Mesendoderm (in vitro differentiated cells): ENCODE measurements around the gene PPIF.
A peak's percentile ranks its signal among the peaks of the same experiment; 100 is the strongest.

Experiments used
- DNase-seq: peaks from one replicate; pipeline ENCODE4 v3.0.0; 2013
- H2AK5ac ChIP-seq: 2 replicates; pipeline ENCODE4 v1.6.1; 2013; ENCODE audit warnings: low read length, inconsistent platforms
- H2BK120ac ChIP-seq: 2 replicates; pipeline ENCODE4 v1.6.1; 2013; ENCODE audit warnings: low read depth, mild to moderate bottlenecking, low read length, moderate library complexity, mixed read lengths
- H2BK15ac ChIP-seq: replicated peaks from 2 replicates; pipeline ENCODE4 v1.6.1; 2013; ENCODE audit warnings: low read depth, mild to moderate bottlenecking, moderate library complexity
- H2BK5ac ChIP-seq: 2 replicates; pipeline ENCODE4 v1.6.1; 2013; ENCODE audit warnings: low read length, inconsistent platforms
- H3K18ac ChIP-seq: 2 replicates; pipeline ENCODE4 v1.6.1; 2013; ENCODE audit warnings: mild to moderate bottlenecking, low read length, mixed read lengths
- H3K23ac ChIP-seq: one replicate; pipeline ENCODE4 v1.6.1; 2013; ENCODE audit warnings: low read length
- H3K27ac ChIP-seq: 2 replicates; pipeline ENCODE4 v1.5.1; 2013; ENCODE audit warnings: low read depth, mild to moderate bottlenecking, inconsistent platforms, low read length, moderate library complexity
- H3K27me3 ChIP-seq: 2 replicates; pipeline ENCODE4 v1.6.1; 2013; ENCODE audit warnings: low read length, control low read depth, mild to moderate bottlenecking, inconsistent platforms; ENCODE audit not compliant: insufficient read depth, poor library complexity
- H3K36me3 ChIP-seq: 2 replicates; pipeline ENCODE4 v1.6.1; 2013; ENCODE audit warnings: low read length, inconsistent platforms; ENCODE audit not compliant: control insufficient read depth, insufficient read depth
- H3K4ac ChIP-seq: one replicate; pipeline ENCODE4 v1.6.1; 2013; ENCODE audit warnings: low read depth, mild to moderate bottlenecking, low read length, moderate library complexity
- H3K4me1 ChIP-seq: 2 replicates; pipeline ENCODE4 v1.6.1; 2013; ENCODE audit warnings: low read depth, low read length, inconsistent platforms; ENCODE audit not compliant: control insufficient read depth
- H3K4me2 ChIP-seq: 2 replicates; pipeline ENCODE4 v1.6.1; 2013; ENCODE audit warnings: low read length
- H3K4me3 ChIP-seq: 2 replicates; pipeline ENCODE4 v1.5.1; 2013; ENCODE audit warnings: mild to moderate bottlenecking, low read length
- H3K56ac ChIP-seq: one replicate; pipeline ENCODE4 v1.6.1; 2013; ENCODE audit warnings: low read length
- H3K79me1 ChIP-seq: 2 replicates; pipeline ENCODE4 v1.6.1; 2013; ENCODE audit warnings: low read length, inconsistent platforms
- H3K79me2 ChIP-seq: 2 replicates; pipeline ENCODE4 v1.6.1; 2013; ENCODE audit warnings: mild to moderate bottlenecking, low read length; ENCODE audit not compliant: control insufficient read depth, insufficient read depth
- H3K9ac ChIP-seq: 2 replicates; pipeline ENCODE4 v1.6.1; 2013; ENCODE audit warnings: low read length, inconsistent platforms
- H4K5ac ChIP-seq: one replicate; pipeline ENCODE4 v1.6.1; 2013; ENCODE audit warnings: low read length
- H4K8ac ChIP-seq: one replicate; pipeline ENCODE4 v1.6.1; 2013; ENCODE audit warnings: low read depth, mild to moderate bottlenecking, control low read depth, low read length, moderate library complexity
- WGBS: extraction: QIAGEN DNeasy Blood & Tissue Kit; methylation state at CpG from one replicate; pipeline ENCODE4 v1.1.7; 2013; ENCODE audit warnings: low lambda C conversion rate, missing lambda C conversion rate; ENCODE audit not compliant: insufficient coverage; ENCODE audit errors: extremely low coverage; 5-methylcytosine and 5-hydroxymethylcytosine counted together

Gene PPIF

GRCh38 chr10:79397575-79398303 lies 50.5 kb downstream of the PPIF start:
- DNase-seq, result no peak
- peaks cover 7% of the 10 kb centered on the region for H3K4me1 ChIP-seq

DNA sequence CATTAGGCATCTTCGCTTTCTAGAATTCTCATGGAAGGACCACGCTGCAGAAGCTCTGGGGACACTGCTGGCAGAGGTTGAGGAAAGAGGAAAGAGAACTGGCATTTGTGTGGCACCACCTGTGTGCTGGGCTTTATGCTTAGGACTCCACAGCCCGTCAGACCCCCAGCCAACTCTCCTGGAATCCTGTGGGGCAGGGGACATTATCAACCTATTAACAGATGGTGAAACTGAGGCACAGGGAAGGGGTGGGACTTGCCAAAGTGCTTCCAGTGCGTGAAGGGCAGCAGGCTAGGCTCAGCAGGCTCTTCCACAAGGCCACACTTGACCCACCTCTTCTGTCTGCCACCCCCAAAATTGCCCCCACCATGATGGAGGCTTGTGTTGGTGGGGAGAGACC lies 51.4 kb downstream of the PPIF start:
- Histone ChIP-seq H3K27ac (no peak overlapping the region), H3K36me3 (no peaks in the 10 kb centered on the region), H2AK5ac (no peak overlapping the region), H3K79me2 (no peaks in the 10 kb centered on the region), H4K5ac (no peak overlapping the region), H3K4me1 (peaks cover 13% of the 10 kb centered on the region), H3K9ac (no peak overlapping the region), H2BK5ac (no peak overlapping the region), H3K18ac (no peak overlapping the region), H3K4ac (no peak overlapping the region), H3K79me1 (no peaks in the 10 kb centered on the region), H3K4me2 (no peak overlapping the region), H2BK120ac (no peak overlapping the region), H3K27me3 (no peaks in the 10 kb centered on the region), H3K4me3 (no peak overlapping the region), H4K8ac (no peak overlapping the region), H3K23ac (no peak overlapping the region), H3K56ac (peak overlapping the region; percentile 49), H2BK15ac (no peak overlapping the region)
- DNase-seq, result no peak
- WGBS, result no CpG with 5 or more reads among the region's 4 CpGs

More at GRCh38 chr10:79397575-79398303, 50.5 kb downstream of the PPIF start:
- H3K27ac ChIP-seq, result no peak overlapping the region
- H2AK5ac ChIP-seq, result no peak overlapping the region
- no peak overlapping the region for H3K9ac ChIP-seq
- no peaks in the 10 kb centered on the region for H3K36me3 ChIP-seq
- WGBS, result no CpG with 5 or more reads among the region's 17 CpGs
- no peak overlapping the region for H3K18ac ChIP-seq
- no peak overlapping the region for H2BK120ac ChIP-seq
- no peaks in the 10 kb centered on the region for H3K79me2 ChIP-seq
- H4K8ac ChIP-seq, result no peak overlapping the region
- H3K56ac ChIP-seq, result no peak overlapping the region
- no peak overlapping the region for H2BK5ac ChIP-seq
- H2BK15ac ChIP-seq, result no peak overlapping the region
- no peak overlapping the region for H4K5ac ChIP-seq
- no peaks in the 10 kb centered on the region for H3K27me3 ChIP-seq
- H3K79me1 ChIP-seq, result no peaks in the 10 kb centered on the region
- H3K4me3 ChIP-seq, result no peak overlapping the region
- no peak overlapping the region for H3K4ac ChIP-seq
- H3K23ac ChIP-seq, result no peak overlapping the region
- H3K4me2 ChIP-seq, result no peak overlapping the region

DNA sequence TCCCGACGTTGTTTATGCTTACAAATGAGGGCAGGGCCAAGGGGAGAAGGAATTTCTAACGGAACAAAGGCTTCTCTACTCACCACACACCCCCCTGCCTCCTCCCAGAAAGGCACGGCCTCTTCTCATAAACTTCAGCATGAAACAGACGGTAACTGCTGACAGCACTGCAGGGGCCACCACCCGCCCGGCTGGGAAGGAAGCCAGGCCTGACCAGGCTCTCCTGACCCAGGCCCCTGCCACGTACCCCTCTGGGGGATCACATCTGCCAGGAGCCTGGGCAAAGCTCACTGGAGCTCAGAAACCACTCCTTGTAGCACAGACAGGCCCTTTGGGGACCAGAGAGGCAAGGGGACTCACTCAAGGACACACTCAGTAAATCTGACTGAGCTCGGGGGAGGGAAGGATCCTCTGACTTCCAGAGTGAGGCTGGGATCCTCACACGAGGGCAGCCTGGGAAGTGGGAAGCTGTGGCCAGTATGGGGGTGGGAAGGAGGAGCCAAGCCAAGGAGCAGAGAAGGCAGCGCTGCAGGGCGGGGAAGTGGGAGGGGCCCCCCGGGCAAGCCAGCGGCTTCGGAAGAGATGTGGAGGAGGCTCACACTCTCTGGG lies 52.1 kb downstream of the PPIF start:
- Histone ChIP-seq H3K27me3 (no peaks in the 10 kb centered on the region), H2BK120ac (no peak overlapping the region), H3K79me1 (no peaks in the 10 kb centered on the region), H2BK15ac (no peak overlapping the region), H2BK5ac (peak overlapping the region; percentile 7), H3K27ac (peak overlapping the region; percentile 53), H3K9ac (peak overlapping the region; percentile 52), H3K56ac (peak overlapping the region; percentile 75), H3K4me1 (peaks cover 16% of the 10 kb centered on the region), H3K23ac (no peak overlapping the region), H3K79me2 (no peaks in the 10 kb centered on the region), H4K5ac (no peak overlapping the region), H3K4me3 (no peak overlapping the region), H4K8ac (no peak overlapping the region), H3K4me2 (no peak overlapping the region), H3K36me3 (no peaks in the 10 kb centered on the region), H3K4ac (no peak overlapping the region), H2AK5ac (no peak overlapping the region), H3K18ac (no peak overlapping the region)
- peak; percentile 87 for DNase-seq
- no CpG with 5 or more reads among the region's 15 CpGs for WGBS

GRCh38 chr10:79400146-79401004 lies 53.1 kb downstream of the PPIF start:
- no peak overlapping the region for H2AK5ac ChIP-seq
- H2BK120ac ChIP-seq, result no peak overlapping the region
- no peak overlapping the region for H2BK5ac ChIP-seq
- H3K4me1 ChIP-seq, result peaks cover 20% of the 10 kb centered on the region
- H3K9ac ChIP-seq, result no peak overlapping the region
- WGBS, result no CpG with 5 or more reads among the region's 11 CpGs
- no peak overlapping the region for H4K5ac ChIP-seq
- no peak overlapping the region for H3K27ac ChIP-seq
- H3K36me3 ChIP-seq, result no peaks in the 10 kb centered on the region
- DNase-seq, result peak; percentile 57
- no peak overlapping the region for H3K4me3 ChIP-seq
- H3K79me1 ChIP-seq, result no peaks in the 10 kb centered on the region
- H3K4ac ChIP-seq, result no peak overlapping the region
- H3K79me2 ChIP-seq, result no peaks in the 10 kb centered on the region
- H2BK15ac ChIP-seq, result no peak overlapping the region
- H3K23ac ChIP-seq, result no peak overlapping the region
- H3K56ac ChIP-seq, result no peak overlapping the region
- no peak overlapping the region for H3K18ac ChIP-seq
- H3K4me2 ChIP-seq, result no peak overlapping the region
- no peak overlapping the region for H4K8ac ChIP-seq
- H3K27me3 ChIP-seq, result no peaks in the 10 kb centered on the region

- no peaks in the 10 kb centered on the region for H3K79me1 ChIP-seq
- WGBS, result no CpG with 5 or more reads among the region's 23 CpGs
- no peak overlapping the region for H2AK5ac ChIP-seq
- no peak overlapping the region for H3K56ac ChIP-seq
- no peak overlapping the region for H4K5ac ChIP-seq
- H3K36me3 ChIP-seq, result no peaks in the 10 kb centered on the region
- no peak overlapping the region for H3K23ac ChIP-seq
- H3K9ac ChIP-seq, result no peak overlapping the region
- H4K8ac ChIP-seq, result no peak overlapping the region
- no peak overlapping the region for H2BK120ac ChIP-seq
- no peak overlapping the region for H3K18ac ChIP-seq
- H2BK15ac ChIP-seq, result no peak overlapping the region
- no peaks in the 10 kb centered on the region for H3K79me2 ChIP-seq
- H3K27ac ChIP-seq, result no peak overlapping the region
- H3K4me3 ChIP-seq, result no peak overlapping the region
- H2BK5ac ChIP-seq, result no peak overlapping the region
- H3K4me1 ChIP-seq, result peaks cover 20% of the 10 kb centered on the region
- H3K27me3 ChIP-seq, result no peaks in the 10 kb centered on the region
- no peak overlapping the region for H3K4me2 ChIP-seq
- DNase-seq, result no peak
- H3K4ac ChIP-seq, result no peak overlapping the region
Measured at GRCh38 chr10:79401015-79401921, 54.0 kb downstream of the PPIF start.
